ENCODE results near the gene LIN28B. TPM values are rescaled to one million over a fixed set of nuclear protein-coding genes. Genes with fewer than 3 reads are reported as not detected.
"Not testable (repeated sequence)": the region's sequence is repeated elsewhere in the genome, so short reads cannot be mapped to it uniquely, and the experiment has no call there.

Gene LIN28B
- polyA plus RNA-seq, 1 experiment, result not detected

DNA sequence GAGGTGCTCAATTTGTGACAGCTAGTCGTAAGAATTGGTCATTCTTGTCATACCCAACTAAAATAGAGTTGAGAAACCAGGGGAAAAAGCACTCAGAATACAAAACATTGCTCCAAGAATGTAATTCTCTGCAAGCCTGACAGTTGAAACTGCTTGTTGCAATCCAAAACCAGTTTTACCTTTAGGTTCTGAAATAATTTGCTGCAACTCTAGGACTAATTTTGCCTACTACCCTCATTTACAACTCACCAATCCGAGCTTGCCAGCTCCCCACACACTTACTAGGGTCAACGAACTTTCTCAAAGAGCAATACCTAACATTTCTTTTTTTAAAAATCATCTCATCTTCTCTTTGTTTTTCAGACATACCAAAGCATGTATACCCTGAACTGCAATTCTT lies 29.7 kb downstream of the LIN28B start:
- TF ChIP-seq, protein P1, sequence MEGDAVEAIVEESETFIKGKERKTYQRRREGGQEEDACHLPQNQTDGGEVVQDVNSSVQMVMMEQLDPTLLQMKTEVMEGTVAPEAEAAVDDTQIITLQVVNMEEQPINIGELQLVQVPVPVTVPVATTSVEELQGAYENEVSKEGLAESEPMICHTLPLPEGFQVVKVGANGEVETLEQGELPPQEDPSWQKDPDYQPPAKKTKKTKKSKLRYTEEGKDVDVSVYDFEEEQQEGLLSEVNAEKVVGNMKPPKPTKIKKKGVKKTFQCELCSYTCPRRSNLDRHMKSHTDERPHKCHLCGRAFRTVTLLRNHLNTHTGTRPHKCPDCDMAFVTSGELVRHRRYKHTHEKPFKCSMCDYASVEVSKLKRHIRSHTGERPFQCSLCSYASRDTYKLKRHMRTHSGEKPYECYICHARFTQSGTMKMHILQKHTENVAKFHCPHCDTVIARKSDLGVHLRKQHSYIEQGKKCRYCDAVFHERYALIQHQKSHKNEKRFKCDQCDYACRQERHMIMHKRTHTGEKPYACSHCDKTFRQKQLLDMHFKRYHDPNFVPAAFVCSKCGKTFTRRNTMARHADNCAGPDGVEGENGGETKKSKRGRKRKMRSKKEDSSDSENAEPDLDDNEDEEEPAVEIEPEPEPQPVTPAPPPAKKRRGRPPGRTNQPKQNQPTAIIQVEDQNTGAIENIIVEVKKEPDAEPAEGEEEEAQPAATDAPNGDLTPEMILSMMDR (IDR thresholded peaks at IDR 0.05; ENCODE audit: insufficient read depth, low read depth, low read length), result no peak
- H3K4me3 ChIP-seq (ENCODE audit: low read depth, low read length), result no peak overlapping the region
- H3K27me3 ChIP-seq (ENCODE audit: control insufficient read depth, insufficient read depth, low read length), result no peaks in the 10 kb centered on the region
- ChIA-PET CTCF (no interaction called here), POLR2A (no interaction called here)
- H3K36me3 ChIP-seq (ENCODE audit: control insufficient read depth, insufficient read depth, low read length), result no peaks in the 10 kb centered on the region
- DNase-seq (ENCODE audit: low read depth), result no peak

DNA sequence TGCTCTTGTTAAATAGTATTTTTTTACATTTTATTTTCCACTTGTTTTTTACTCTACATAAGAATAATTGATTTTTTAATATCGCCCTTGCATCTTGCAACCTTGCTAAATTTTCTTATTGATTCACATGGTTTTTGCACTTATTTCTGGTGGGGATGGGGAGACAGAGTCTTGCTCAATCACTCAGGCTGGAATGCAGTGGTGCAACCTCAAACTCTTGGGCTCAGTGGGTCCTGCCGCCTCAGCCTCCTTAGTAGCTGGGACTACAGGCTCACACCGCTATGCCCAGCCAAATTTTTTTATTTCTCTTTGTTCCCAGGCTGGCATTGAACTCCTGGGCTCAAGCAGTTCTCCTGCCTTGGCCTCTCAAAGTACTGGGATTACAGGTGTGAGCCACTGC lies 30.3 kb downstream of the LIN28B start:
- Histone ChIP-seq H3K27me3 (ENCODE audit: control insufficient read depth, insufficient read depth, low read length) (no peaks in the 10 kb centered on the region), H3K36me3 (ENCODE audit: control insufficient read depth, insufficient read depth, low read length) (no peaks in the 10 kb centered on the region), H3K4me3 (ENCODE audit: low read depth, low read length) (no peak overlapping the region)
- ChIA-PET POLR2A (no interaction called here), CTCF (no interaction called here)
- no peak for DNase-seq (ENCODE audit: low read depth)
- TF ChIP-seq, protein P1 (IDR thresholded peaks at IDR 0.05; ENCODE audit: insufficient read depth, low read depth, low read length), result no peak

DNA sequence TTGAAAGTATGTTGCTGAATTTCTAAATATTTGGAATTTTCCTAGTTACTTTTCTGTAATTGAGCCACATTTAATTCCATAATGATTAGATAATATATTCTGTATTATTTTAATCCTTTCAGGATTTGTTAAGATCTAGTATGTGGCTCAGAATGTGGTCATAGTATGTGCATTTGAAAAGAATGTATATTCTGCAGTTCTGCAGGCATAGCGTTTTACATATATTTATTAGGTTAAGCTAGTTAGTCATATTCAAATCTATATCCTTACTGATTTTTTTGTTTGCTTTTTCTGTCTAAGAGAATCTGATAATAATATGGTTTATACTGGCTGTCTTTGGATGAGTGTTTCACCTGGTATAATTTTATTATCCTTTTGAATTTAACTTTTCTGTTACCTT lies 33.2 kb downstream of the LIN28B start:
- no peak overlapping the region for H3K4me3 ChIP-seq (ENCODE audit: low read depth, low read length)
- TF ChIP-seq, protein P1 (IDR thresholded peaks at IDR 0.05; ENCODE audit: insufficient read depth, low read depth, low read length), result no peak
- no peaks in the 10 kb centered on the region for H3K36me3 ChIP-seq (ENCODE audit: control insufficient read depth, insufficient read depth, low read length)
- POLR2A ChIA-PET, result no interaction called here
- DNase-seq (ENCODE audit: low read depth), result no peak
- CTCF ChIA-PET, result no interaction called here
- H3K27me3 ChIP-seq (ENCODE audit: control insufficient read depth, insufficient read depth, low read length), result no peaks in the 10 kb centered on the region

DNA sequence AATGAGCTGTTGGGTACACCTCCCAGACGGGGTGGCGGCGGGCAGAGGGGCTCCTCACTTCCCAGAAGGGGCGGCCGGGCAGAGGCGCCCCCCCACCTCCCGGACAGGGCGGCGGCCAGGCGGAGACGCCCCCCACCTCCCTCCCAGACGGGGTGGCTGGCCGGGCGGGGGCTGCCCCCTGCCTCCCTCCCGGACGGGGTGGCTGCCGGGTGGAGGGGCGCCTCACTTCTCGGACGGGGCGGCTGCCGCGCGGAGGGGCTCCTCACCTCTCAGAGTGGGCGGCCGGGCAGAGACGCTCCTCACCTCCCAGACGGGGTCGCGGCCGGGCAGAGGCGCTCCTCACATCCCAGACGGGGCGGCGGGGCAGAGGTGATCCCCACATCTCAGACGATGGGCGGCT lies 34.2 kb downstream of the LIN28B start:
- POLR2A ChIA-PET; H3K4me3 ChIP-seq (ENCODE audit: low read depth, low read length); DNase-seq (ENCODE audit: low read depth); H3K27me3 ChIP-seq (ENCODE audit: control insufficient read depth, insufficient read depth, low read length); H3K36me3 ChIP-seq (ENCODE audit: control insufficient read depth, insufficient read depth, low read length): not testable (repeated sequence)
- CTCF ChIA-PET, result interaction anchor here (7.7 kb wide), 1 partner anchor 87 kb away, joined by 44 read pairs; no protein-coding TSS in a partner anchor

DNA sequence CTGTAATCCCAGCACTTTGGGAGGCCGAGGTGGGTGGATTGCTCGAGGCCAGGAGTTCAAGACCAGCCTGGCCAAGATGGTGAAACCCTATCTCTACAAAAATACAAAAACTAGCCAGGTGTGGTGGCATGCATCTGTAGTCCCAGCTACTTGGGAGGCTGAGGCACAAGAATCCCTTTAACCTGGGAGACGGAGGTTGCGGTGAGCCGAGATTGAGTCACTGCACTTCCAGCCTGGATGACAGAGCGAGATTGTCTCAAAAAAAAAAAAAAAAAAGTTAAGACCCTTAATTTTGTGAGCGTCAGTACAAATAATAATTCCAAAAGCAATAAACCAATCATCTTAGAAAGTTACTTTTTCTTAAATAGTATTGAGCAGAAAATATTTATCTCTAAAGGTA lies 36.7 kb downstream of the LIN28B start:
- H3K4me3 ChIP-seq (ENCODE audit: low read depth, low read length); DNase-seq (ENCODE audit: low read depth); H3K27me3 ChIP-seq (ENCODE audit: control insufficient read depth, insufficient read depth, low read length); H3K36me3 ChIP-seq (ENCODE audit: control insufficient read depth, insufficient read depth, low read length); POLR2A ChIA-PET: not testable (repeated sequence)
- CTCF ChIA-PET, result interaction anchor here (1.1 to 7.7 kb wide), 2 partner anchors 84 to 94 kb away, joined by 3 to 44 read pairs; no protein-coding TSS in a partner anchor

DNA sequence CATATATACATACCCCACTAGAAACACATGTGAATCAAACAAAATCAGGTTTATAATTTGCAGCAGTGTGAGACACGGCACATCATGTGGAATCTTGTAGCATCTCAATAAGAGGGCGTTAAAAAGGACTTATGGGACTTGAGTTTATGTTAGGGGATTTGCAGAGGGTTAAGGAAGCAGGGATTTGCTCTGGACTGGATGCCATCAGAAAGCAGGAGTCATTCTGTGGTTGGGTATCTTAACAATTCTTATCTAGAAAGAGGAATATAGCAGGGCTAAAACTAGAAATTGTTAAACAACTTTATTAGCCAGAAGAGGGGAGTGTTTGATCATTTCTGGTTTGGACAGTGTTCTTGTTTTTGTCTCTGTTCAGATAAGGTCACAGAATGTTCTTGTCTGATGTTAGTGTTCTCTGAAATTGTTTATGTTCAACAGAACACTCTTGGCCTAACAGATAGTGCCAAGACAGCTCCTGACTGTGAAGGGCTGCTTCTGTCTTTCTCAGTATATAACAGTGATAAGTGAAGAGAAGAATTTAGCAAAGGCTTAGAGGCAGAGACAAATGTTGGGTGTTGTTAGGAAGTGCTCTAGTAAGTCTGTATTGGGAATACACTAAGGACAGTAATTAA lies 39.2 kb downstream of the LIN28B start:
- ChIA-PET POLR2A (no interaction called here), CTCF (interaction anchor here (0.7 to 7.7 kb wide), 6 partner anchors 11 to 363 kb away, joined by 3 to 44 read pairs (median 4); no protein-coding TSS in a partner anchor)
- DNase-seq (ENCODE audit: low read depth), result no peak
- no peak overlapping the region for H3K4me3 ChIP-seq (ENCODE audit: low read depth, low read length)
- no peaks in the 10 kb centered on the region for H3K27me3 ChIP-seq (ENCODE audit: control insufficient read depth, insufficient read depth, low read length)
- H3K36me3 ChIP-seq (ENCODE audit: control insufficient read depth, insufficient read depth, low read length), result no peaks in the 10 kb centered on the region
- TF ChIP-seq, protein P1 (IDR thresholded peaks at IDR 0.05; ENCODE audit: insufficient read depth, low read depth, low read length), result peak; percentile 18; the same call in 1 of the 2 replicates

Data from BJ (cell line).